K562 (cell line): Measurements from ENCODE around the gene CCDC85C. TPM values are rescaled to one million over a fixed set of nuclear protein-coding genes. Genes with fewer than 3 reads are reported as not detected.

Experiments used
- BMI1 ChIP-seq: fragments of 150-350 bp; IDR thresholded peaks from 2 replicates; pipeline ENCODE4 v1.6.1; 2014; ENCODE audit warnings: low read length
- CHD4 ChIP-seq: fragments of 200-600 bp; sonication (generic); IDR thresholded peaks from 3 replicates; pipeline ENCODE4 v1.6.1; 2012; ENCODE audit warnings: low read depth, mild to moderate bottlenecking, mixed read lengths, low read length, inconsistent platforms; ENCODE audit not compliant: insufficient read depth, insufficient replicate concordance, poor library complexity, severe bottlenecking
- ETV5 ChIP-seq: sonication (generic); formaldehyde crosslinking; IDR thresholded peaks from 2 replicates; pipeline ENCODE4 v1.4.0; 2020; ENCODE audit warnings: low read depth, mild to moderate bottlenecking, missing genetic modification reagents
- HNRNPH1 ChIP-seq: fragments of 200-400 bp; formaldehyde crosslinking; optimal IDR thresholded peaks from 2 replicates; pipeline ENCODE3; 2017; ENCODE audit warnings: low read depth, mild to moderate bottlenecking, low read length, moderate library complexity
- HNRNPL ChIP-seq: fragments of 200-400 bp; formaldehyde crosslinking; IDR thresholded peaks from 2 replicates; pipeline ENCODE4 v1.6.1; 2017; ENCODE audit warnings: low read depth, mild to moderate bottlenecking, low read length
- MTA3 ChIP-seq: fragments of 450-650 bp; formaldehyde crosslinking; IDR thresholded peaks from 2 replicates; pipeline ENCODE4 v1.6.1; 2017; ENCODE audit warnings: mild to moderate bottlenecking, borderline replicate concordance
- NONO ChIP-seq, 2 experiments: fragments of 200-400 bp in 1 of 2; fragments of 450-650 bp in 1 of 2; formaldehyde crosslinking in 1 of 2; IDR thresholded peaks; 2 replicates each; pipeline ENCODE4 v1.6.1; 2017; ENCODE audit warnings: low read depth in 2 of 2, mild to moderate bottlenecking in 2 of 2, moderate library complexity in 2 of 2, low read length in 1 of 2
- NR2C2 ChIP-seq, 2 experiments: fragments of 200-800 bp in 1 of 2; sonication (Bioruptor generic) in 1 of 2; sonication (generic) in 1 of 2; formaldehyde crosslinking in 1 of 2; IDR thresholded peaks; 2 replicates each; pipeline versions ENCODE4 v1.6.1 to v1.8.0; 2016 to 2022; ENCODE audit warnings: mild to moderate bottlenecking in 1 of 2, missing compliant biosample characterization in 1 of 2, missing genetic modification characterization in 1 of 2, missing genetic modification reagents in 1 of 2
- PCBP1 ChIP-seq: fragments of 200-400 bp; formaldehyde crosslinking; IDR thresholded peaks from 2 replicates; pipeline ENCODE4 v1.6.1; 2018; ENCODE audit warnings: mild to moderate bottlenecking, low read depth, low read length; ENCODE audit not compliant: poor library complexity, severe bottlenecking
- PRPF4 ChIP-seq: fragments of 200-400 bp; formaldehyde crosslinking; IDR thresholded peaks from one replicate; pipeline ENCODE4 v1.6.1; 2017; ENCODE audit warnings: low read length, low read depth, mild to moderate bottlenecking; ENCODE audit not compliant: insufficient read depth, poor library complexity, severe bottlenecking
- RBFOX2 ChIP-seq: fragments of 200-400 bp; formaldehyde crosslinking; IDR thresholded peaks from 2 replicates; pipeline ENCODE4 v1.6.1; 2017; ENCODE audit warnings: low read depth, mild to moderate bottlenecking, low read length, moderate library complexity
- SLC30A9 ChIP-seq: fragments of 250-450 bp; sonication (Bioruptor Pico); IDR thresholded peaks from 2 replicates; pipeline ENCODE4 v1.8.0; 2022; ENCODE audit warnings: mild to moderate bottlenecking, moderate library complexity
- SUPT5H ChIP-seq: fragments of 450-650 bp; IDR thresholded peaks from 2 replicates; pipeline ENCODE4 v1.6.1; 2016
- TCF7L2 ChIP-seq: fragments of 150-350 bp; IDR thresholded peaks from 2 replicates; pipeline ENCODE4 v1.6.1; 2016; ENCODE audit warnings: low read depth, mild to moderate bottlenecking, low read length, moderate library complexity
- ZBTB8A ChIP-seq: fragments of 450-650 bp; IDR thresholded peaks from 2 replicates; pipeline ENCODE4 v1.6.1; 2018; ENCODE audit warnings: mild to moderate bottlenecking, moderate library complexity; ENCODE audit not compliant: partially characterized antibody
- ZNF583 ChIP-seq: fragments of 250-450 bp; sonication (Bioruptor Pico); IDR thresholded peaks from 2 replicates; pipeline ENCODE4 v1.4.0; 2020
- polyA plus RNA-seq, 8 experiments: library from polyadenylated mRNA; depleted of rRNA in 4 of 8; stranded (reverse) in 5 of 8; unstranded in 3 of 8; fragments of >200 nt; fragmentation: Nextera tagmentation in 2 of 8; fragmentation: Illumina TruSeq in 1 of 8; extraction: Ambion mirVana in 2 of 8; extraction: Trizol in 1 of 8; gene quantifications; 2 replicates each; pipeline versions ENCODE4 v1.2.1 to v1.2.3, GENCODE V29; 2011 to 2014; ENCODE audit warnings: inconsistent platforms in 1 of 8, missing spikeins in 1 of 8
- total RNA-seq, 7 experiments: library from RNA; depleted of rRNA in 6 of 7; stranded (reverse); fragments of >200 nt in 6 of 7; fragmentation: Illumina TruSeq in 2 of 7; extraction: Trizol in 2 of 7; gene quantifications; 2 replicates each; pipeline versions ENCODE4 v1.2.1 to v1.2.3, GENCODE V29; 2011 to 2021; ENCODE audit warnings: low replicate concordance in 1 of 7
- TF ChIP-seq, protein P1 (sequence below): sonication (generic); formaldehyde crosslinking; IDR thresholded peaks from 2 replicates; pipeline ENCODE4 v1.8.1; 2023; ENCODE audit warnings: mild to moderate bottlenecking, missing genetic modification reagents
- TF ChIP-seq, protein P2 (sequence below), 3 experiments: fragments of 200-800 bp in 1 of 3; sonication (Bioruptor generic) in 1 of 3; sonication (generic) in 1 of 3; formaldehyde crosslinking in 1 of 3; IDR thresholded peaks; 2 replicates each; pipeline versions ENCODE4 v1.6.1 to v1.8.0; 2016 to 2022; ENCODE audit warnings: mild to moderate bottlenecking in 2 of 3, missing compliant biosample characterization in 2 of 3, missing genetic modification characterization in 2 of 3, missing genetic modification reagents in 1 of 3
- TF ChIP-seq, protein P3 (sequence below): fragments of 200-400 bp; formaldehyde crosslinking; IDR thresholded peaks from 2 replicates; pipeline ENCODE4 v1.6.1; 2017; ENCODE audit warnings: mild to moderate bottlenecking, low read depth, low read length, moderate library complexity
- TF ChIP-seq, protein P4 (sequence below): fragments of 450-650 bp; IDR thresholded peaks from 2 replicates; pipeline ENCODE4 v1.6.1; 2016
- TF ChIP-seq, protein P5 (sequence below): fragments of 250-450 bp; sonication (Bioruptor Pico); IDR thresholded peaks from 2 replicates; pipeline ENCODE4 v1.8.0; 2021; ENCODE audit warnings: mild to moderate bottlenecking, moderate library complexity

The CCDC85C gene
- total and polyA plus RNA-seq, 9 of the 15 experiments (the other 6 are each of a cell fraction or from before 2014, with no cell fraction given): 0.18 to 22.0 (median 6.3) TPM

DNA sequence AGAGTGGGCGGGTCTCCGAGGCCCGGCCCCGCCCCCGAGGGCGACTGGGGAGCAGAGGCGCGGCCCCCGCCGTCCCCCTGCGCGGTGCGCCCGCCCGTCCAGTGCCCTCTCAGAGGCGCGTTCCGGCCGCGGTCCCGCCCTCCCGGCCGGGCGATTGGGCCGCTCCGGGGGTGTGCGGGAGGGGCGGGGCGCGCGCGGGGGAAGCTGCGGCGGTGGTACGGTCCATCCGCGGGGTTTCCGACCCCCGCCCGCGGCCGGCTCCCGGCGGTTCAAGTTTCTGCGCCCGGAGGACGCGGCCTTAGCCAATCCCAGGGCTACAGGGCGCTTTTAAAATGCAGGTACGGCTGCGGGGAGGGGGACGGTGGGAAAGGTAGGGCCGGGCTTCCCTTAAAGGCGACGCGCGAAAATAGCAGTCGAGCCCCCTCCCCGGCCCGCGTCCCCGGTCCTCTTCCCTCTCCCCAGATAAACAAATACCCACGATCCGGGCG is 315 bp upstream of the CCDC85C start (continued):
- TF ChIP-seq, protein P1, sequence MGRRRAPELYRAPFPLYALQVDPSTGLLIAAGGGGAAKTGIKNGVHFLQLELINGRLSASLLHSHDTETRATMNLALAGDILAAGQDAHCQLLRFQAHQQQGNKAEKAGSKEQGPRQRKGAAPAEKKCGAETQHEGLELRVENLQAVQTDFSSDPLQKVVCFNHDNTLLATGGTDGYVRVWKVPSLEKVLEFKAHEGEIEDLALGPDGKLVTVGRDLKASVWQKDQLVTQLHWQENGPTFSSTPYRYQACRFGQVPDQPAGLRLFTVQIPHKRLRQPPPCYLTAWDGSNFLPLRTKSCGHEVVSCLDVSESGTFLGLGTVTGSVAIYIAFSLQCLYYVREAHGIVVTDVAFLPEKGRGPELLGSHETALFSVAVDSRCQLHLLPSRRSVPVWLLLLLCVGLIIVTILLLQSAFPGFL (CRISPR knock-in tag): no peak
- no peak for TF ChIP-seq BMI1
- peak in 1 of 2 experiments; percentile 98; a peak in 2 of 4 replicates for TF ChIP-seq NONO (IDR thresholded peaks at IDR 0.05; ENCODE audit: low read depth in 2 of 2, low read length in 1 of 2)
- no peak for TF ChIP-seq NR2C2 (CRISPR knock-in tag; IDR thresholded peaks at IDR 0.05)
- no peak for TF ChIP-seq NR2C2 (tag; IDR thresholded peaks at IDR 0.05)
- peak; percentile 49 for TF ChIP-seq RBFOX2
- TF ChIP-seq, protein P2, sequence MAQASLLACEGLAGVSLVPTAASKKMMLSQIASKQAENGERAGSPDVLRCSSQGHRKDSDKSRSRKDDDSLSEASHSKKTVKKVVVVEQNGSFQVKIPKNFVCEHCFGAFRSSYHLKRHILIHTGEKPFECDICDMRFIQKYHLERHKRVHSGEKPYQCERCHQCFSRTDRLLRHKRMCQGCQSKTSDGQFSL (CRISPR knock-in tag; IDR thresholded peaks at IDR 0.05): no peak
- TF ChIP-seq, protein P2 (tag; IDR thresholded peaks at IDR 0.05): no peak
- TF ChIP-seq, protein P3, sequence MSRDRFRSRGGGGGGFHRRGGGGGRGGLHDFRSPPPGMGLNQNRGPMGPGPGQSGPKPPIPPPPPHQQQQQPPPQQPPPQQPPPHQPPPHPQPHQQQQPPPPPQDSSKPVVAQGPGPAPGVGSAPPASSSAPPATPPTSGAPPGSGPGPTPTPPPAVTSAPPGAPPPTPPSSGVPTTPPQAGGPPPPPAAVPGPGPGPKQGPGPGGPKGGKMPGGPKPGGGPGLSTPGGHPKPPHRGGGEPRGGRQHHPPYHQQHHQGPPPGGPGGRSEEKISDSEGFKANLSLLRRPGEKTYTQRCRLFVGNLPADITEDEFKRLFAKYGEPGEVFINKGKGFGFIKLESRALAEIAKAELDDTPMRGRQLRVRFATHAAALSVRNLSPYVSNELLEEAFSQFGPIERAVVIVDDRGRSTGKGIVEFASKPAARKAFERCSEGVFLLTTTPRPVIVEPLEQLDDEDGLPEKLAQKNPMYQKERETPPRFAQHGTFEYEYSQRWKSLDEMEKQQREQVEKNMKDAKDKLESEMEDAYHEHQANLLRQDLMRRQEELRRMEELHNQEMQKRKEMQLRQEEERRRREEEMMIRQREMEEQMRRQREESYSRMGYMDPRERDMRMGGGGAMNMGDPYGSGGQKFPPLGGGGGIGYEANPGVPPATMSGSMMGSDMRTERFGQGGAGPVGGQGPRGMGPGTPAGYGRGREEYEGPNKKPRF: no peak
- TF ChIP-seq, protein P4, sequence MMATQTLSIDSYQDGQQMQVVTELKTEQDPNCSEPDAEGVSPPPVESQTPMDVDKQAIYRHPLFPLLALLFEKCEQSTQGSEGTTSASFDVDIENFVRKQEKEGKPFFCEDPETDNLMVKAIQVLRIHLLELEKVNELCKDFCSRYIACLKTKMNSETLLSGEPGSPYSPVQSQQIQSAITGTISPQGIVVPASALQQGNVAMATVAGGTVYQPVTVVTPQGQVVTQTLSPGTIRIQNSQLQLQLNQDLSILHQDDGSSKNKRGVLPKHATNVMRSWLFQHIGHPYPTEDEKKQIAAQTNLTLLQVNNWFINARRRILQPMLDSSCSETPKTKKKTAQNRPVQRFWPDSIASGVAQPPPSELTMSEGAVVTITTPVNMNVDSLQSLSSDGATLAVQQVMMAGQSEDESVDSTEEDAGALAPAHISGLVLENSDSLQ: no peak
- TF ChIP-seq ZBTB8A: no peak
- no peak for TF ChIP-seq HNRNPH1
- peak; percentile 92 for TF ChIP-seq TCF7L2
- TF ChIP-seq PRPF4: no peak
- peak; percentile 56 for TF ChIP-seq PCBP1
- no peak for TF ChIP-seq MTA3
- no peak for TF ChIP-seq CHD4
- no peak for TF ChIP-seq ETV5 (CRISPR knock-in tag)
- no peak for TF ChIP-seq ZNF583 (CRISPR knock-in tag)
- TF ChIP-seq SUPT5H: no peak
- no peak for TF ChIP-seq HNRNPL
- TF ChIP-seq, protein P5, sequence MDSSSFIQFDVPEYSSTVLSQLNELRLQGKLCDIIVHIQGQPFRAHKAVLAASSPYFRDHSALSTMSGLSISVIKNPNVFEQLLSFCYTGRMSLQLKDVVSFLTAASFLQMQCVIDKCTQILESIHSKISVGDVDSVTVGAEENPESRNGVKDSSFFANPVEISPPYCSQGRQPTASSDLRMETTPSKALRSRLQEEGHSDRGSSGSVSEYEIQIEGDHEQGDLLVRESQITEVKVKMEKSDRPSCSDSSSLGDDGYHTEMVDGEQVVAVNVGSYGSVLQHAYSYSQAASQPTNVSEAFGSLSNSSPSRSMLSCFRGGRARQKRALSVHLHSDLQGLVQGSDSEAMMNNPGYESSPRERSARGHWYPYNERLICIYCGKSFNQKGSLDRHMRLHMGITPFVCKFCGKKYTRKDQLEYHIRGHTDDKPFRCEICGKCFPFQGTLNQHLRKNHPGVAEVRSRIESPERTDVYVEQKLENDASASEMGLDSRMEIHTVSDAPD (CRISPR knock-in tag): no peak
- no peak for TF ChIP-seq SLC30A9
